Colonic mucosa (tissue), 4 donors: ENCODE data around the gene SH3YL1. TPM values are rescaled to one million over a fixed set of nuclear protein-coding genes. Genes with fewer than 3 reads are reported as not detected.
"Not testable (repeated sequence)": the region's sequence is repeated elsewhere in the genome, so short reads cannot be mapped to it uniquely, and the experiment has no call there.

Source experiments
- DNase-seq: peaks from one replicate; pipeline ENCODE4 v3.0.0-alpha.2; 2020
- H3K27ac ChIP-seq: fragments of 200-600 bp; one replicate; pipeline ENCODE4 v1.8.0; 2021
- H3K27me3 ChIP-seq: fragments of 200-600 bp; one replicate; pipeline ENCODE4 v1.8.0; 2021
- H3K36me3 ChIP-seq: fragments of 200-600 bp; one replicate; pipeline ENCODE4 v1.8.0; 2021
- H3K4me1 ChIP-seq: fragments of 200-600 bp; one replicate; pipeline ENCODE4 v1.8.0; 2021; ENCODE audit warnings: mild to moderate bottlenecking
- H3K4me3 ChIP-seq: fragments of 200-600 bp; one replicate; pipeline ENCODE4 v1.8.0; 2021
- H3K9ac ChIP-seq, 2 donors: one replicate each; pipeline ENCODE4 v1.7.0; 2013; ENCODE audit warnings: control low read depth in 2 of 2, low read depth in 2 of 2, low read length in 2 of 2
- H3K9me3 ChIP-seq: fragments of 200-600 bp; one replicate; pipeline ENCODE4 v1.8.0; 2021
- CTCF ChIP-seq: fragments of 200-600 bp; IDR thresholded peaks from one replicate; pipeline ENCODE4 v1.8.0; 2022; ENCODE audit warnings: antibody characterized with exemption, mild to moderate bottlenecking
- intact Hi-C: fragments of 100-400 bp; cut with DNase I; formaldehyde crosslinking; loops from one replicate; pipeline ENCODE4 v1.14.1; 2022
- total RNA-seq, 2 donors: library from RNA; stranded (reverse); fragmentation: NEBNext Ultra II Directional in 1 of 2; extraction: Animal tissue kit (Norgen Biotek cat#: 25700) in 1 of 2; gene quantifications; one replicate each; pipeline ENCODE4 v1.2.1, GENCODE V29; 2021
- donor health status: healthy.
- donor health status: DM: no; HTN: no; CAD: no.
- donor health status: DM: no; HTN: no; CAD: no.

The SH3YL1 gene
- total RNA-seq, 2 donors from 2014 or later: 116 to 139 TPM

- H3K9me3 ChIP-seq: no peaks in the 10 kb centered on the region
- intact Hi-C loops: no loop called here
- no peak for TF ChIP-seq CTCF
- no peaks in the 10 kb centered on the region for H3K27me3 ChIP-seq
- H3K27ac ChIP-seq: no peak overlapping the region
- no peaks in the 10 kb centered on the region for H3K4me1 ChIP-seq
- DNase-seq: no peak
- no peak overlapping the region for H3K4me3 ChIP-seq
- H3K9ac ChIP-seq: no peak overlapping the region
- H3K36me3 ChIP-seq: no peaks in the 10 kb centered on the region
Measured at GRCh38 chr2:177733-178132, 86.1 kb downstream of the SH3YL1 start.

- DNase-seq: no peak
- intact Hi-C loops: no loop called here
- no peaks in the 10 kb centered on the region for H3K36me3 ChIP-seq
Measured at GRCh38 chr2:176917-177316, 86.9 kb downstream of the SH3YL1 start.

GRCh38 chr2:175880-176820 is 87.7 kb downstream of the SH3YL1 start:
- H3K27ac ChIP-seq: no peak overlapping the region
- no peak for DNase-seq
- H3K9me3 ChIP-seq: no peaks in the 10 kb centered on the region
- no peak overlapping the region for H3K4me3 ChIP-seq
- H3K9ac ChIP-seq: no peak overlapping the region
- intact Hi-C loops: no loop called here
- H3K27me3 ChIP-seq: no peaks in the 10 kb centered on the region
- H3K36me3 ChIP-seq: no peaks in the 10 kb centered on the region
- no peaks in the 10 kb centered on the region for H3K4me1 ChIP-seq
- no peak for TF ChIP-seq CTCF

More at GRCh38 chr2:176917-177316, 86.9 kb downstream of the SH3YL1 start:
- no peaks in the 10 kb centered on the region for H3K27me3 ChIP-seq
- H3K4me1 ChIP-seq: no peaks in the 10 kb centered on the region
- no peak overlapping the region for H3K4me3 ChIP-seq
- H3K9ac ChIP-seq: no peak overlapping the region
- TF ChIP-seq CTCF: no peak
- H3K9me3 ChIP-seq: no peaks in the 10 kb centered on the region
- no peak overlapping the region for H3K27ac ChIP-seq

GRCh38 chr2:175161-175786 is 88.6 kb downstream of the SH3YL1 start:
- Histone ChIP-seq H3K9ac (no peak overlapping the region), H3K9me3 (no peaks in the 10 kb centered on the region), H3K27me3 (no peaks in the 10 kb centered on the region), H3K27ac (no peak overlapping the region), H3K4me3 (no peak overlapping the region), H3K4me1 (no peaks in the 10 kb centered on the region), H3K36me3 (no peaks in the 10 kb centered on the region)
- DNase-seq: no peak
- intact Hi-C loops: no loop called here
- TF ChIP-seq CTCF: no peak

- DNase-seq, H3K9me3 ChIP-seq, H3K36me3 ChIP-seq, H3K27ac ChIP-seq, H3K27me3 ChIP-seq, H3K9ac ChIP-seq, H3K4me1 ChIP-seq, H3K4me3 ChIP-seq, intact Hi-C loops: not testable (repeated sequence)
Measured at GRCh38 chr2:172120-172519, 91.7 kb downstream of the SH3YL1 start.

GRCh38 chr2:169741-170140 is 94.1 kb downstream of the SH3YL1 start:
- no peak for TF ChIP-seq CTCF
- Histone ChIP-seq H3K9me3 (no peaks in the 10 kb centered on the region), H3K27ac (no peak overlapping the region), H3K4me1 (no peaks in the 10 kb centered on the region), H3K9ac (no peak overlapping the region), H3K36me3 (no peaks in the 10 kb centered on the region), H3K27me3 (no peaks in the 10 kb centered on the region), H3K4me3 (no peak overlapping the region)
- intact Hi-C loops: no loop called here
- no peak for DNase-seq
